Measurements from ENCODE around the gene FXYD3.

FXYD3 gene

DNA sequence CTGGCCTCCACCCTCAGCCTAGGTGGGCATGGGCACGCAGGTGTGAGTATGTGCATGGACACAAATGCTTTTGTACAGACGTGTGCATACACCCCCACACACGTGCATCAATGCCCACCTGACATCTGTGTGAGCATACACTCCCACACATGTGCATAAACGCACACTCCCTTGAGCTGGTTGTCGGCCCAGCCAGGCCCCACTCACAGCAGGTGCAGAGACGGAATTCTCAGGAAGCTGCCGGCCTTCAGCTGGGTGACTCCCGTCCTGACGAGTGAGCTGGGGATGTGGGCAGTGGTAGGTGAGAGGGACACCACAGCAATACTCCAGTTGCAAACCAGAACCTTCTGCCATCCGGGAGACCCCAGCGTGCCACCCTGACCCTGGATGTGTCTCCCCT lies 18.2 kb downstream of the FXYD3 start:
- peaks cover 3% of the 10 kb centered on the region; the same call in 1 of the 2 replicates for H3K4me1 ChIP-seq (ENCODE audit: low read length)

DNA sequence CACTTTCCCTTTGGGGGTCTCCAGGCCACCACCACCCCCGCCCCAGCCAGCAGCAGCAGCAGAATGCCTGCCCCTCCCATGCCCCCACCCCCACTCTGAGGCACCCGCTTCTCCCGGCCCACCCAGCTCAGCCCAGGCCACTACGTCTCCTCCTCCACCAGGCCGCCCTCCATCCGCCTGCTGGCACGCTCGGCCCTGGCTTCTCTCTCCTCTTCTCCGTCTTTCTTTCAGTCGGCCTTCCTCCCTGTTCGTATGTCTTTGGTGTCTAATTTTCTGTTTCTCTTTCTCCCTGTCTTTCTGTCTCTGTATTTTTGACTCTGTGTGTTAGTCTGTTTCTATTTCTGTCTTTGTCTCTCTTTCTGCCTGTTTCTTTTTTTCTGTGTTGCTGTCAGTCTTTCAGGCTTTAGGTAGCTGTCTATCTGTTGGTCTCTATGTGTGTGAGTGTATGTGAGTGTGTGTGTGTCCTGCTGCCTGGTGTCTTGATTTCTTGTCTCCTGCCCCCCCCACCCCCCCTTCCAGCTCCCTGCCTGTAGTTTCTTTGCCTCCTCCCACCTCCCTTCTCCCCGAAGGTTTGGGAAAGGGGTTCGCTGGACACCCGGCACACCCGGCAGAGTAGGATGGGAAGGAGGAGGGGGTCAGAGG lies 19.1 kb downstream of the FXYD3 start, which contains the start of gene LGI4:
LGI4 (minus strand) TSS at position 459 of the 642 bp plus-strand sequence; CDS start at position 80, 379 bp downstream.
- Histone ChIP-seq H3K27me3 (ENCODE audit: low read depth, low read length) (peaks cover 35% of the 10 kb centered on the region), H3K79me2 (ENCODE audit: low read length) (no peaks in the 10 kb centered on the region), H4K20me1 (ENCODE audit: insufficient read depth, low read length) (no peaks in the 10 kb centered on the region), H3K36me3 (replicated peaks; ENCODE audit: low read depth, low read length) (no peaks in the 10 kb centered on the region), H3K4me1 (ENCODE audit: low read length) (peaks cover under 1% of the 10 kb centered on the region; the same call in 1 of the 2 replicates), H3K27ac (ENCODE audit: low read length) (no peak within 1 kb of the TSS), H3K9me3 (ENCODE audit: insufficient read depth, low read length) (no peaks in the 10 kb centered on the region), H2AFZ (ENCODE audit: low read depth, low read length) (no peak within 1 kb of the TSS; the same call in 1 of the 2 replicates), H3K9ac (ENCODE audit: low read length) (no peak within 1 kb of the TSS), H3K4me3 (ENCODE audit: low read length) (no peak within 1 kb of the TSS), H3K4me2 (ENCODE audit: low read length) (no peak within 1 kb of the TSS)
- TF ChIP-seq EZH2phosphoT487 (IDR thresholded peaks at IDR 0.05; ENCODE audit: low read depth): no peak
- TF ChIP-seq, protein P1, sequence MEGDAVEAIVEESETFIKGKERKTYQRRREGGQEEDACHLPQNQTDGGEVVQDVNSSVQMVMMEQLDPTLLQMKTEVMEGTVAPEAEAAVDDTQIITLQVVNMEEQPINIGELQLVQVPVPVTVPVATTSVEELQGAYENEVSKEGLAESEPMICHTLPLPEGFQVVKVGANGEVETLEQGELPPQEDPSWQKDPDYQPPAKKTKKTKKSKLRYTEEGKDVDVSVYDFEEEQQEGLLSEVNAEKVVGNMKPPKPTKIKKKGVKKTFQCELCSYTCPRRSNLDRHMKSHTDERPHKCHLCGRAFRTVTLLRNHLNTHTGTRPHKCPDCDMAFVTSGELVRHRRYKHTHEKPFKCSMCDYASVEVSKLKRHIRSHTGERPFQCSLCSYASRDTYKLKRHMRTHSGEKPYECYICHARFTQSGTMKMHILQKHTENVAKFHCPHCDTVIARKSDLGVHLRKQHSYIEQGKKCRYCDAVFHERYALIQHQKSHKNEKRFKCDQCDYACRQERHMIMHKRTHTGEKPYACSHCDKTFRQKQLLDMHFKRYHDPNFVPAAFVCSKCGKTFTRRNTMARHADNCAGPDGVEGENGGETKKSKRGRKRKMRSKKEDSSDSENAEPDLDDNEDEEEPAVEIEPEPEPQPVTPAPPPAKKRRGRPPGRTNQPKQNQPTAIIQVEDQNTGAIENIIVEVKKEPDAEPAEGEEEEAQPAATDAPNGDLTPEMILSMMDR (IDR thresholded peaks at IDR 0.05; ENCODE audit: low read depth, low read length): no peak

More for the DNA sequence above, 18.2 kb downstream of the FXYD3 start:
- no peak overlapping the region for H3K27ac ChIP-seq (ENCODE audit: low read length)
- no peaks in the 10 kb centered on the region for H4K20me1 ChIP-seq (ENCODE audit: insufficient read depth, low read length)
- H3K79me2 ChIP-seq (ENCODE audit: low read length): no peaks in the 10 kb centered on the region
- H3K9me3 ChIP-seq (ENCODE audit: insufficient read depth, low read length): no peaks in the 10 kb centered on the region
- H3K27me3 ChIP-seq (ENCODE audit: low read depth, low read length): peaks cover 35% of the 10 kb centered on the region
- TF ChIP-seq EZH2phosphoT487 (IDR thresholded peaks at IDR 0.05; ENCODE audit: low read depth): no peak
- TF ChIP-seq, protein P1 (IDR thresholded peaks at IDR 0.05; ENCODE audit: low read depth, low read length): no peak
- H3K4me3 ChIP-seq (ENCODE audit: low read length): no peak overlapping the region
- no peak overlapping the region for H3K9ac ChIP-seq (ENCODE audit: low read length)
- no peak overlapping the region for H2AFZ ChIP-seq (ENCODE audit: low read depth, low read length)
- H3K4me2 ChIP-seq (ENCODE audit: low read length): no peak overlapping the region
- H3K36me3 ChIP-seq (replicated peaks; ENCODE audit: low read depth, low read length): no peaks in the 10 kb centered on the region

DNA sequence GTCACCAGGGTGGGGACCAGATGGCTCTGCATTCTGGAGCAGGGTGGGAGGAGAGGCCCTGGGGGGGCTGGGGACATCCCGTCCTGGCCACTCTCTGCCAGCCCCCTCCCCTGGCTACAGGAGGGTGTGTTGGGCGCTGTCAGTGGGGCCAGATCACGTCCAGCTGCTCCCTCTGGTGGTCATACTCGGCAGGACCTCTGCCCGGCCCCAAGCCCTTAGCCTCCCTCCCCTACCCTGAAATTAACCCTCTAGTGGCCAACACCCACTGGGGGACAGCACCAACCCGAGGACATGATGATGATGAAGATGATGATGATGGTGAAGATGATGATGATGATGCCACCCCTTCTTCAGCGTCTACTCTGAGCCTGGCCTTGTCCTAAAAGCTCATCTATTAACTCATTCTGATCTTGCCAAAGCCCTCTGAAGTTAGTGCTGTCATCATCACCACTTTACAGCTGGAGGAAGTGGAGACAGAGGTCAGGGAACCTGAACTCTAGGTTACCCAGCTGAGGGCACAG lies 19.8 kb downstream of the FXYD3 start:
- H3K27ac ChIP-seq (ENCODE audit: low read length): no peak overlapping the region
- H2AFZ ChIP-seq (ENCODE audit: low read depth, low read length): no peak overlapping the region
- H3K4me2 ChIP-seq (ENCODE audit: low read length): no peak overlapping the region

DNA sequence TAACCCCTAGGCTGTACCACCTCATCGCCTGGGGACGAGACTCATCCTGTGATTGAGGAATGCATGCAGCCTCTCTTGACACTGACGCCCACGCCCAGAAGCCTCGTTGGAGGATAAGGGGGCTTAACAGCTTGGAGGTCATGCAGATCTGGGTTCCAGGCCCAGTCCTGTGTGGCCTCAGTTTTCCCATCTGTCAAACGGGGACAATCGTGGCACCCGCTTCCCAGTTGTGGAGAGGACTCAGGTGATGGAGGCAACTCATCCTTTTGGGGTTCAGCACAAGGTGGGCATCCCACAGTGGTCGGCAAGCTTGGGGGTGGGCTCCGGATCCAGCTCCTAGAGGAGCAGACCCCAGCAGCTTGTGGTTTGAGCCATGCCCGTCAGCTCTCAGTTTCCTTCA lies 20.6 kb downstream of the FXYD3 start:
- no peaks in the 10 kb centered on the region for H4K20me1 ChIP-seq (ENCODE audit: insufficient read depth, low read length)
- H3K36me3 ChIP-seq (replicated peaks; ENCODE audit: low read depth, low read length): no peaks in the 10 kb centered on the region
- H3K27me3 ChIP-seq (ENCODE audit: low read depth, low read length): peaks cover 29% of the 10 kb centered on the region

More for the DNA sequence above, 19.8 kb downstream of the FXYD3 start:
- no peaks in the 10 kb centered on the region for H4K20me1 ChIP-seq (ENCODE audit: insufficient read depth, low read length)
- TF ChIP-seq, protein P1 (IDR thresholded peaks at IDR 0.05; ENCODE audit: low read depth, low read length): peak; percentile 91
- TF ChIP-seq EZH2phosphoT487 (IDR thresholded peaks at IDR 0.05; ENCODE audit: low read depth): no peak
- no peaks in the 10 kb centered on the region for H3K9me3 ChIP-seq (ENCODE audit: insufficient read depth, low read length)
- no peaks in the 10 kb centered on the region for H3K36me3 ChIP-seq (replicated peaks; ENCODE audit: low read depth, low read length)
- no peak overlapping the region for H3K9ac ChIP-seq (ENCODE audit: low read length)
- no peaks in the 10 kb centered on the region for H3K4me1 ChIP-seq (ENCODE audit: low read length)
- peaks cover 32% of the 10 kb centered on the region for H3K27me3 ChIP-seq (ENCODE audit: low read depth, low read length)
- no peak overlapping the region for H3K4me3 ChIP-seq (ENCODE audit: low read length)
- no peaks in the 10 kb centered on the region for H3K79me2 ChIP-seq (ENCODE audit: low read length)

More for the DNA sequence above, 20.6 kb downstream of the FXYD3 start:
- Histone ChIP-seq H3K27ac (ENCODE audit: low read length) (no peak overlapping the region), H3K4me2 (ENCODE audit: low read length) (no peak overlapping the region), H3K79me2 (ENCODE audit: low read length) (no peaks in the 10 kb centered on the region), H2AFZ (ENCODE audit: low read depth, low read length) (no peak overlapping the region), H3K9me3 (ENCODE audit: insufficient read depth, low read length) (no peaks in the 10 kb centered on the region), H3K9ac (ENCODE audit: low read length) (no peak overlapping the region), H3K4me1 (ENCODE audit: low read length) (no peaks in the 10 kb centered on the region), H3K4me3 (ENCODE audit: low read length) (no peak overlapping the region)
- no peak for TF ChIP-seq EZH2phosphoT487 (IDR thresholded peaks at IDR 0.05; ENCODE audit: low read depth)
- TF ChIP-seq, protein P1 (IDR thresholded peaks at IDR 0.05; ENCODE audit: low read depth, low read length): no peak

Measured in OCI-LY3 (cell line).